ENCODE measurements around the gene CCDC97. TPM values are rescaled to one million over a fixed set of nuclear protein-coding genes. Genes with fewer than 3 reads are reported as not detected.

Gene CCDC97
- total RNA-seq, 1 donor from 2014 or later, result 8.9 TPM

DNA sequence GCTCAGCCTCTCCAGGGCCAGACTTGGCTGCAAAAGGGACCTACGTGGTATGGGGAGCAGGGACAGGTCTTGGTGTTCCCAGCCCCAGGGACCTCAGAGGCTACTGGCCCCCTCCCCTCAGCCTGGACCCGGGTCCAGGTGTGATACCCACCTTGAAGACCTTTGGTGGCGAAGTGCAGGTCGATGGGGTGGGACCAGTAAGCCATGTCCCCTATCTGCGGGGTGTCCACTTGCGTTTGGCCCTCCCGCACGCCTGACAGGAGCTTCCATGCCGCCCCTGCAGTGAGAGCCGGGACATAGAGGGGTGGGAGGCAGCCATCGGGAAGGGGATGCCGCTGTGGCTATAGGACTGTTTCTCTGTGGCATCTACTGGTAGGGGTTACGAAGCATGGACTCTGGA lies 47.8 kb downstream of the CCDC97 start:
- H3K36me3 ChIP-seq (ENCODE audit: control insufficient read depth in 3 of 3, insufficient read depth in 3 of 3, low read length in 3 of 3), result no peaks in the 10 kb centered on the region
- H3K4me1 ChIP-seq (ENCODE audit: control insufficient read depth in 3 of 3, insufficient read depth in 3 of 3, low read length in 3 of 3), result peaks cover 13 to 17% (median 14%) of the 10 kb centered on the region in 3 donors
- H3K27me3 ChIP-seq (ENCODE audit: control insufficient read depth in 3 of 3, insufficient read depth in 3 of 3, low read length in 3 of 3), result peaks cover 0 to 22% (median 20%) of the 10 kb centered on the region in 3 donors
- no peaks in the 10 kb centered on the region for H3K9me3 ChIP-seq (ENCODE audit: control insufficient read depth in 3 of 3, low read length in 3 of 3)
- H3K4me3 ChIP-seq (ENCODE audit: low read length in 3 of 3), result no peak overlapping the region
- H3K9ac ChIP-seq (ENCODE audit: low read depth in 1 of 3, low read length in 3 of 3), result no peak overlapping the region
- no peak overlapping the region for H3K27ac ChIP-seq (ENCODE audit: low read depth, low read length)

DNA sequence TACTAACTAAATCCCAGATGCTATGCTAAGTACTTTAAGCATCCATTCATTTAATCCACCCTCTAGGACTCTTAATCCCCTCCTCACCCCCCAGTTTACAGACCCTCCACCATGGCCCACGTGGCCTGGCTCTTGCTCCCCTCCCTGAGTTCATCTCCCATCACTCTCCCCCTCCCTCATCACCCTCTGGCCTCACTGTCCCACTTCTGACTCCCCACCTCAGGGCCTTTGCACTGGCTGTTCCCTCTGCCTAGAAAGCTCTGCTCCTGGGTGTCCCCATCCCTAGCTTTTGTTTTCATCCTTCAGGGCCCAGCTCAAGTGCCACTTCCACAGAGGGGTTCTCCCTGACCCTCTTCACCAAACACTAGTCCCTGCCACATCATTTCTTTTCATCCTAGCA lies 49.8 kb downstream of the CCDC97 start:
- peaks cover 12 to 14% (median 12%) of the 10 kb centered on the region in 3 donors for H3K4me1 ChIP-seq (ENCODE audit: control insufficient read depth in 3 of 3, insufficient read depth in 3 of 3, low read length in 3 of 3)
- no peaks in the 10 kb centered on the region for H3K36me3 ChIP-seq (ENCODE audit: control insufficient read depth in 3 of 3, insufficient read depth in 3 of 3, low read length in 3 of 3)
- H3K9me3 ChIP-seq (ENCODE audit: control insufficient read depth in 3 of 3, low read length in 3 of 3), result no peaks in the 10 kb centered on the region
- no peak overlapping the region for H3K4me3 ChIP-seq (ENCODE audit: low read length in 3 of 3)
- H3K27ac ChIP-seq (ENCODE audit: low read depth, low read length), result no peak overlapping the region
- peaks cover 0 to 9% (median 6%) of the 10 kb centered on the region in 3 donors for H3K27me3 ChIP-seq (ENCODE audit: control insufficient read depth in 3 of 3, insufficient read depth in 3 of 3, low read length in 3 of 3)
- H3K9ac ChIP-seq (ENCODE audit: low read depth in 1 of 3, low read length in 3 of 3), result no peak overlapping the region

DNA sequence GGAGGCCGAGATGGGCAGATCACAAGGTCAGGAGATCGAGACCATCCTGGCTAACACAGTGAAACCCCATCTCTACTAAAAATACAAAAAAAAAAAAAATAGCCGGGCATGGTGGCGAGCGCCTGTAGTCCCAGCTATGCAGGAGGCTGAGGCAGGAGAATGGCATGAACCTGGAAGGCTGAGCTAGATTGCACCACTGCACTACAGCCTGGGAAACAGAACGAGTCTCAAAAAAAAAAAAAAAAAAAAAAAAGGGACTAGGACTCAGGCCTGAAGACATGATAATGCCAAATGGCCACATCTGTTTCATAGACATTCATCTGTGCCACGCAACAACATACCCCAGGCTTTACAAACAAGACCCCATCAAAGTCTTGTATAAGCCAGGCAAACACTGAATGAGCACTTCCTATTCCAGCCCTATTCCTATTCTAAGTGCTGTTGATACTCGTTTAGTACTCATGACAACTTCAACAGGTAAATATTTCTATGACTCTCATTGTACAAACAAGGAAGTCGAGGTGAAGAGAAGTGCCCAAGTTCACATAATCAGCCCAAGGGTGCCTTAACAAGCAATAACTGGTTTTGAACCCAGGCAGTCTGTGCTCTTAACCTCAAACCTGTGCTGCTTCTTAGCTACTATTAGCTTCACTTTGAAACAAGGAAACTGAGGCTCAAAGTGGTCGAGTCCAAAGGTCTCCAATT lies 52.3 kb downstream of the CCDC97 start:
- H3K27me3 ChIP-seq (ENCODE audit: control insufficient read depth in 3 of 3, insufficient read depth in 3 of 3, low read length in 3 of 3), result no peaks in the 10 kb centered on the region
- H3K36me3 ChIP-seq (ENCODE audit: control insufficient read depth in 3 of 3, insufficient read depth in 3 of 3, low read length in 3 of 3), result no peaks in the 10 kb centered on the region
- no peaks in the 10 kb centered on the region for H3K9me3 ChIP-seq (ENCODE audit: control insufficient read depth in 3 of 3, low read length in 3 of 3)
- H3K27ac ChIP-seq (ENCODE audit: low read depth, low read length), result no peak overlapping the region
- H3K4me3 ChIP-seq (ENCODE audit: low read length in 3 of 3), result no peak overlapping the region
- no peak overlapping the region for H3K9ac ChIP-seq (ENCODE audit: low read depth in 1 of 3, low read length in 3 of 3)
- H3K4me1 ChIP-seq (ENCODE audit: control insufficient read depth in 3 of 3, insufficient read depth in 3 of 3, low read length in 3 of 3), result peaks cover 11 to 17% (median 13%) of the 10 kb centered on the region in 3 donors

DNA sequence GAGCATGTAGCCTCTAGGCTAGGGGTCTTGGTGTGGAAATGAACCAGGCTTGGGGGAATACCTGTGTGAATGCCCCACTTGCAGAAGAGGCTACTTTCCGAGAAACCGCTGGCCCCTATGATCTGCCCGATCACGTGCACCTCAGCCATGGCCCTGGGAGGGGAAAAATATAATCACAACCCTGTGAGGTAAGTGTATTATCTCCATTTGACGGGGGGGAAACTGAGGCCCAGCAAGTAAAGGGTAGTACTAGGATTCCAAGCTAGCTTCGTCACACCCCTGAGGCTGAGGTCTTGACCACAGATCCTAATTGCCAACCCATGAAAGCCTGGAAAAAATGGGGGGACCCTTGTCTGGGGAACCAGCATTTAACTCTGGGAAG lies 53.4 kb downstream of the CCDC97 start:
- Histone ChIP-seq H3K4me3 (ENCODE audit: low read length in 3 of 3) (peak overlapping the region; percentile 96 to 99 (median 98)), H3K9me3 (ENCODE audit: control insufficient read depth in 3 of 3, low read length in 3 of 3) (no peaks in the 10 kb centered on the region), H3K4me1 (ENCODE audit: control insufficient read depth in 3 of 3, insufficient read depth in 3 of 3, low read length in 3 of 3) (peaks cover 11 to 17% (median 13%) of the 10 kb centered on the region in 3 donors), H3K27ac (ENCODE audit: low read depth, low read length) (peak overlapping the region; percentile 97), H3K36me3 (ENCODE audit: control insufficient read depth in 3 of 3, insufficient read depth in 3 of 3, low read length in 3 of 3) (no peaks in the 10 kb centered on the region), H3K9ac (ENCODE audit: low read depth in 1 of 3, low read length in 3 of 3) (peak overlapping the region; percentile 73 to 94 (median 89)), H3K27me3 (ENCODE audit: control insufficient read depth in 3 of 3, insufficient read depth in 3 of 3, low read length in 3 of 3) (no peaks in the 10 kb centered on the region)

DNA sequence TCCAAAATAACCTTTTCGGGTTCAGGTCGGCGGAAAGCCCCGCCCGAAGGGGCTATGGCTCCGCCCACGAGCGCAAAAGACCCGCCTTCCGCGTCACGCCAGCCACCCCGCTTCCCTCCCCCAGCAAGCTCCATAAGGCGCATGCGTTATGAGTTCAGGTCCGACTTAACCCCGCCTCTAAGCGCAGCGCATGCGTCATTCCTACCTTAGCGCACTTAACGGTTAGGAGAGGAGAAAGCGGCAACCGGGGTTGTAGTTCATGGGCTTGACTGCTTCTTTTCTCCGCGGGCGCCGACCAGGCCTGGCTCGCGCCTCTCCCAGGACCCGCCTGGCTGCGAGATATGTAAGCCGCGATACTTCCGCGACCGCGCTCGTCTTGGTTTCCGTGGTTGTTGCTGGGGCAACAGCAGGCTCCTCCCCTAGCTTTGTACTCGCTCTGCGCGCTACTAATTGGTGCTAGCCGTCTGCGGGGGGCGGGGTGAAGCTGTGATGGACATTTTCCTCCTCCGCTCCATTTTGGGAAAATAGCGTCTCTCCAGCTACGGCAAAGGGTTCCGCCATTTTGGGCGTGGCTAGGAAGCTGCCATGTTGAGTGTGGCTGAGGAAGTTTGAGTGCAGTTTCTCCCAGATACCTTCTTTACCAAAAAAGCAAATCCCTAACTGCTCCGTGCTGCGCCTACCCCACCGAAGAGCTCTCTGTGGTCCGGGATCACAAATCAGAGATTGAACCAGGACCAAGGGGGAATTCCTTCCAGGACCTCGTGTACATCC lies 54.0 kb downstream of the CCDC97 start, which contains the start of gene B9D2:
Gene B9D2 (minus strand): TSS at position 397 of the 771 bp plus-strand sequence. CDS start 630 bp downstream, outside the sequence.
- no peaks in the 10 kb centered on the region for H3K36me3 ChIP-seq (ENCODE audit: control insufficient read depth in 3 of 3, insufficient read depth in 3 of 3, low read length in 3 of 3)
- H3K27me3 ChIP-seq (ENCODE audit: control insufficient read depth in 3 of 3, insufficient read depth in 3 of 3, low read length in 3 of 3), result no peaks in the 10 kb centered on the region
- peak within 1 kb of the TSS; percentile 97 for H3K27ac ChIP-seq (ENCODE audit: low read depth, low read length)
- peaks cover 11 to 17% (median 13%) of the 10 kb centered on the region in 3 donors for H3K4me1 ChIP-seq (ENCODE audit: control insufficient read depth in 3 of 3, insufficient read depth in 3 of 3, low read length in 3 of 3)
- peak within 1 kb of the TSS; percentile 89 to 96 (median 94) for H3K9ac ChIP-seq (ENCODE audit: low read depth in 1 of 3, low read length in 3 of 3)
- H3K9me3 ChIP-seq (ENCODE audit: control insufficient read depth in 3 of 3, low read length in 3 of 3), result no peaks in the 10 kb centered on the region
- peak within 1 kb of the TSS; percentile 96 to 99 (median 98) for H3K4me3 ChIP-seq (ENCODE audit: low read length in 3 of 3)

DNA sequence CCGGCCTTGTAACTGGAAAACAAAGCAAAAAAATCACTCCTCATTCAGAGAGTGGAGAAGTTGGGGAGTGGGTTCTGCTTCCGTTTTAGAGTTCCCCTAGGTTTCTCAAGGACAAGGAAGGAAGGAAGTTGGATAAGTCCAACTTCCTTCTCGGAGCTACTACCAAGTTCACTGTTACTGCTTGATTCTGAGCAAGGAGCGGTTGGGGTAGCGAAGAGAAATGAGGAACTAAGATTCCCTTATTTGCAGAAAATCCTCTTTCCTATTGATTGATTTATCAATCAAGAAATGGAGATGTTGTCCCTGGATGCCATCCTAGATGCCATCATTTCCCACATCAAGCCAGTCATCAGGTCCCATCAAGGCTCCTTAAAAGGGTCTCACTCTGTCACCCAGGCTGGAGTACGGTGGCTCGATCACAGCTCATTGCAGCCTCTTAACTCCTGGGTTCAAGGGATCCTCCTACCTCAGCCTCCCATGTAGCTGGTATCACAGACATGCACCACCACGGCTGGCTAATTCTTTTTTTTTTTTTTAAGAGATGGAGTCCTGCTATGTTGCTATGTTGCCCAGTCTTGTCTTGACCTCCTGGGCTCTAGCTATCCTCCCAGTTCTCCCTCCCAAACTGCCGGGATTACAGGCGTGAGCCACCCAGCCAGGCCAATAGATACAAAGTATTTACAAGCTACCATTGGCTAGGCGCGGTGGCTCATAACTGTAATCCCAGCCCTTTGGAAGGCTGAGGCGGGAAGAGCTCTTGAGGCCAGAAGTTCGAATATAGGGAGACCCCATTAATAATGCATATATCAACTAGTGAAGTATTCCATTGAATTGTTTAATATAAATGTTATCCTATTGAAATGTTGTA lies 54.8 kb downstream of the CCDC97 start:
- no peaks in the 10 kb centered on the region for H3K36me3 ChIP-seq (ENCODE audit: control insufficient read depth in 3 of 3, insufficient read depth in 3 of 3, low read length in 3 of 3)
- H3K9ac ChIP-seq (ENCODE audit: low read depth in 1 of 3, low read length in 3 of 3), result peak overlapping the region; percentile 89 to 96 (median 94)

DNA sequence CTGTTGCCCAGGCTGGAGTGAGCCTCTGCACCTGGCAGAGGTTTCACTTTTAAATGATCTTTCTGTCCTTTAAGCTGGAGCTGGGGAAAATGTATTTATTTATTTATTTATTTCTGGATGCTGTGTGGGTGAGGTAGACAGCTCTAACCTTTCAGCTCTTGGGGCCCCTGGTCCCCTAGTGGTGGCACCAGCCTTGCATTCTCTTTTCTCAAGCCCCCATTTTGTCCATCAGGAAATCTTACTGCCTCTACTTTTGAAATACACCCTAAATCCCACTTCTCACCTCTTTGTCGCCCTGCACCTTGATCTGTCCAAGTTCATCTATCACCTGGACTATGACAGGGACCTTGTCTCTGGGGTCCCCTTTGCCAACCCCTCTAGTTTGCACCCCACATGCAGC lies 56.1 kb downstream of the CCDC97 start:
- Histone ChIP-seq H3K9ac (ENCODE audit: low read depth in 1 of 3, low read length in 3 of 3) (no peak overlapping the region), H3K9me3 (ENCODE audit: control insufficient read depth in 3 of 3, low read length in 3 of 3) (no peaks in the 10 kb centered on the region), H3K4me1 (ENCODE audit: control insufficient read depth in 3 of 3, insufficient read depth in 3 of 3, low read length in 3 of 3) (peaks cover 11 to 17% (median 13%) of the 10 kb centered on the region in 3 donors), H3K27ac (ENCODE audit: low read depth, low read length) (no peak overlapping the region), H3K36me3 (ENCODE audit: control insufficient read depth in 3 of 3, insufficient read depth in 3 of 3, low read length in 3 of 3) (no peaks in the 10 kb centered on the region), H3K4me3 (ENCODE audit: low read length in 3 of 3) (no peak overlapping the region), H3K27me3 (ENCODE audit: control insufficient read depth in 3 of 3, insufficient read depth in 3 of 3, low read length in 3 of 3) (no peaks in the 10 kb centered on the region)

More for the DNA sequence above, 54.8 kb downstream of the CCDC97 start:
- peaks cover 11 to 17% (median 13%) of the 10 kb centered on the region in 3 donors for H3K4me1 ChIP-seq (ENCODE audit: control insufficient read depth in 3 of 3, insufficient read depth in 3 of 3, low read length in 3 of 3)
- H3K27ac ChIP-seq (ENCODE audit: low read depth, low read length), result peak overlapping the region; percentile 97
- peak overlapping the region; percentile 96 to 99 (median 98) for H3K4me3 ChIP-seq (ENCODE audit: low read length in 3 of 3)
- no peaks in the 10 kb centered on the region for H3K27me3 ChIP-seq (ENCODE audit: control insufficient read depth in 3 of 3, insufficient read depth in 3 of 3, low read length in 3 of 3)
- no peaks in the 10 kb centered on the region for H3K9me3 ChIP-seq (ENCODE audit: control insufficient read depth in 3 of 3, low read length in 3 of 3)

DNA sequence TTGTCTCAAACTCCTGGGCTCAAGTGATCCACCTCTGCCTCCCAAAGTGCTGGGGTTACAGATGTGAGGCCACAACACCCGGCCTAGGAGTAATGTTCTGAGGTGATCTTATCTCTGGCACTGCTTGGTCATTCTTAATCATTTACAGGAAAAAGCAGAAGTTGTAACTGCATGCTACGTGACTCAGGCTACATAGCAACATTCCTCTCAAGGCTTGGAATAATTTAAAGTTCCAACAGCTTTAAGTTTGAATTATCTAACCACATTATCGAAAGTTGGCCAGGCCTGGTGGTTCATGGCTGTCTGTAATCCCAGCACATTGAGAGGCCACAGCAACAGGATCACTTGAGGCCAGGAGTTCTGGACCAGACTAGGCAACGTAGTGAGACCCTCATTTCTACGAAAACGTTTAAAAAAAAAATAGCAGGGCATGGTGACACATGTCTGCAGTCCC lies 57.9 kb downstream of the CCDC97 start:
- Histone ChIP-seq H3K9me3 (ENCODE audit: control insufficient read depth in 3 of 3, low read length in 3 of 3) (no peaks in the 10 kb centered on the region), H3K9ac (ENCODE audit: low read depth in 1 of 3, low read length in 3 of 3) (no peak overlapping the region), H3K36me3 (ENCODE audit: control insufficient read depth in 3 of 3, insufficient read depth in 3 of 3, low read length in 3 of 3) (no peaks in the 10 kb centered on the region), H3K4me1 (ENCODE audit: control insufficient read depth in 3 of 3, insufficient read depth in 3 of 3, low read length in 3 of 3) (peaks cover 11 to 17% (median 13%) of the 10 kb centered on the region in 3 donors), H3K27ac (ENCODE audit: low read depth, low read length) (peak overlapping the region; percentile 8), H3K27me3 (ENCODE audit: control insufficient read depth in 3 of 3, insufficient read depth in 3 of 3, low read length in 3 of 3) (no peaks in the 10 kb centered on the region), H3K4me3 (ENCODE audit: low read length in 3 of 3) (no peak overlapping the region)

DNA sequence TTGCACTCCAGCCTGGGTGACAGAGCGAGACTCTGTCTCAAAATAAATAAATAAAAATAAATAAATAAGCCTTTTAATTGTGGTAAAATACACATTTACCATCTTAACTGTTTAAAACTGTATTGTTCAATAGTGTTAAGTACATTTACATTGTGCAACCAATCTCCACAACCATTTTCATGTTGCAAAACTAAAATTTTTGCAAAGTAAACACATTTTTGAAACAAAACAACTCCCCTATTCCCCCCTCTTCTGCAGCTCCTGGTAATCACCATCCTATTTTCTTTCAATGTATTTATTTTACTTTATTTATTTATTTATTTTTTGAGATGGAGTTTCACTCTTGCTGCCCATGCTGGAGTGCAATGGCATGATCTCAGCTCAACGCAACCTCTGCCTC lies 59.8 kb downstream of the CCDC97 start:
- Histone ChIP-seq H3K4me3 (ENCODE audit: low read length in 3 of 3) (no peak overlapping the region), H3K27me3 (ENCODE audit: control insufficient read depth in 3 of 3, insufficient read depth in 3 of 3, low read length in 3 of 3) (peaks cover 0 to under 1% (median 0%) of the 10 kb centered on the region in 3 donors), H3K9me3 (ENCODE audit: control insufficient read depth in 3 of 3, low read length in 3 of 3) (no peaks in the 10 kb centered on the region), H3K27ac (ENCODE audit: low read depth, low read length) (no peak overlapping the region), H3K9ac (ENCODE audit: low read depth in 1 of 3, low read length in 3 of 3) (no peak overlapping the region), H3K36me3 (ENCODE audit: control insufficient read depth in 3 of 3, insufficient read depth in 3 of 3, low read length in 3 of 3) (no peaks in the 10 kb centered on the region), H3K4me1 (ENCODE audit: control insufficient read depth in 3 of 3, insufficient read depth in 3 of 3, low read length in 3 of 3) (peaks cover 7 to 15% (median 10%) of the 10 kb centered on the region in 3 donors)
